H9 (cell line): Measurements from ENCODE around the gene EPM2A. TPM values are rescaled to one million over a fixed set of nuclear protein-coding genes. Genes with fewer than 3 reads are reported as not detected.

Experiments used
- DNase-seq: peaks from one replicate; pipeline ENCODE4 v3.0.0-alpha.2; 2017
- H2AFZ ChIP-seq: one replicate; pipeline ENCODE4 v1.6.1; 2013; ENCODE audit warnings: mild to moderate bottlenecking, low read length, control low read depth, moderate library complexity
- H2AK5ac ChIP-seq: 2 replicates; pipeline ENCODE4 v1.6.1; 2013; ENCODE audit warnings: low read length, control low read depth, mixed read lengths; ENCODE audit not compliant: insufficient read length
- H2BK120ac ChIP-seq: one replicate; pipeline ENCODE4 v1.6.1; 2013; ENCODE audit warnings: low read depth, mild to moderate bottlenecking, low read length, control low read depth, inconsistent platforms; ENCODE audit not compliant: poor library complexity, severe bottlenecking
- H2BK12ac ChIP-seq: 2 replicates; pipeline ENCODE4 v1.6.1; 2013; ENCODE audit warnings: low read length, control low read depth, mixed read lengths, low read depth; ENCODE audit not compliant: insufficient read length
- H2BK15ac ChIP-seq: 2 replicates; pipeline ENCODE4 v1.6.1; 2013; ENCODE audit warnings: low read depth, low read length, control low read depth
- H2BK20ac ChIP-seq: one replicate; pipeline ENCODE4 v1.6.1; 2013; ENCODE audit warnings: low read depth, mild to moderate bottlenecking, low read length, control low read depth, inconsistent platforms; ENCODE audit not compliant: poor library complexity, severe bottlenecking
- H2BK5ac ChIP-seq: 2 replicates; pipeline ENCODE4 v1.6.1; 2013; ENCODE audit warnings: low read length, control low read depth, mixed read lengths; ENCODE audit not compliant: insufficient read length
- H3K14ac ChIP-seq: 2 replicates; pipeline ENCODE4 v1.6.1; 2013; ENCODE audit warnings: low read length, control low read depth; ENCODE audit not compliant: insufficient read depth
- H3K18ac ChIP-seq: 2 replicates; pipeline ENCODE4 v1.6.1; 2013; ENCODE audit warnings: low read depth, mild to moderate bottlenecking, mixed read lengths, low read length, control low read depth; ENCODE audit not compliant: insufficient read length
- H3K23ac ChIP-seq: 2 replicates; pipeline ENCODE4 v1.6.1; 2013; ENCODE audit warnings: low read length, control low read depth, mixed read lengths, low read depth; ENCODE audit not compliant: insufficient read length
- H3K23me2 ChIP-seq: 2 replicates; pipeline ENCODE4 v1.6.1; 2013; ENCODE audit warnings: low read depth, mild to moderate bottlenecking, mixed read lengths, low read length, control low read depth; ENCODE audit not compliant: insufficient read length, poor library complexity, severe bottlenecking
- H3K27ac ChIP-seq: 2 replicates; pipeline ENCODE4 v1.5.1; 2013; ENCODE audit warnings: low read length, control low read depth, mixed read lengths, low read depth; ENCODE audit not compliant: insufficient read length
- H3K27me3 ChIP-seq: 2 replicates; pipeline ENCODE4 v1.6.1; 2013; ENCODE audit warnings: low read length, control low read depth, inconsistent platforms; ENCODE audit not compliant: insufficient read depth
- H3K4ac ChIP-seq: 2 replicates; pipeline ENCODE4 v1.6.1; 2013; ENCODE audit warnings: low read depth, mild to moderate bottlenecking, control low read depth, inconsistent platforms, low read length, moderate library complexity
- H3K4me1 ChIP-seq: 2 replicates; pipeline ENCODE4 v1.6.1; 2013; ENCODE audit warnings: low read length, control low read depth, inconsistent platforms; ENCODE audit not compliant: insufficient read depth
- H3K4me2 ChIP-seq: 2 replicates; pipeline ENCODE4 v1.6.1; 2013; ENCODE audit warnings: low read length, control low read depth, mixed read lengths; ENCODE audit not compliant: insufficient read length, insufficient read depth
- H3K56ac ChIP-seq: 2 replicates; pipeline ENCODE4 v1.6.1; 2013; ENCODE audit warnings: low read depth, mild to moderate bottlenecking, mixed read lengths, low read length, control low read depth; ENCODE audit not compliant: insufficient read length
- H3K79me1 ChIP-seq: 2 replicates; pipeline ENCODE4 v1.6.1; 2013; ENCODE audit warnings: low read depth, mild to moderate bottlenecking, moderate library complexity, low read length, control low read depth, inconsistent platforms; ENCODE audit not compliant: insufficient read depth, poor library complexity, severe bottlenecking
- H3K79me2 ChIP-seq: 2 replicates; pipeline ENCODE4 v1.6.1; 2013; ENCODE audit warnings: low read length, control low read depth, inconsistent platforms; ENCODE audit not compliant: insufficient read depth
- H3K9ac ChIP-seq: 2 replicates; pipeline ENCODE4 v1.6.1; 2013; ENCODE audit warnings: low read length, control low read depth, mixed read lengths; ENCODE audit not compliant: insufficient read length; ENCODE audit errors: extremely low read depth
- H3K9me3 ChIP-seq: one replicate; pipeline ENCODE4 v1.6.1; 2013; ENCODE audit warnings: low read depth, low read length, inconsistent platforms; ENCODE audit not compliant: control insufficient read depth
- H3T11ph ChIP-seq: one replicate; pipeline ENCODE4 v1.6.1; 2013; ENCODE audit warnings: mild to moderate bottlenecking, low read length, control low read depth, inconsistent platforms
- H4K20me1 ChIP-seq: one replicate; pipeline ENCODE4 v1.6.1; 2013; ENCODE audit not compliant: control insufficient read depth, insufficient read length, insufficient read depth
- H4K5ac ChIP-seq: 2 replicates; pipeline ENCODE4 v1.6.1; 2013; ENCODE audit warnings: low read depth, mild to moderate bottlenecking, mixed read lengths, low read length, control low read depth; ENCODE audit not compliant: insufficient read length
- H4K8ac ChIP-seq: replicated peaks from 2 replicates; pipeline ENCODE4 v1.6.1; 2013; ENCODE audit warnings: low read length, control low read depth, mixed read lengths, low read depth; ENCODE audit not compliant: insufficient read length
- H4K91ac ChIP-seq: 2 replicates; pipeline ENCODE4 v1.6.1; 2013; ENCODE audit warnings: low read depth, mild to moderate bottlenecking, moderate library complexity, mixed read lengths, low read length, control low read depth; ENCODE audit not compliant: insufficient read length
- H3K27ac Mint-ChIP-seq, 3 experiments: 2 replicates in 2 of 3; 3 replicates in 1 of 3; pipeline ENCODE4 v1.8.0; 2020 to 2021; ENCODE audit warnings: mixed read lengths in 3 of 3, mild to moderate bottlenecking in 1 of 3, moderate library complexity in 1 of 3
- H3K27me3 Mint-ChIP-seq: 2 replicates; pipeline ENCODE4 v1.8.0; 2021; ENCODE audit warnings: low read depth, mild to moderate bottlenecking, moderate library complexity, mixed read lengths
- H3K36me3 Mint-ChIP-seq, 3 experiments: 2 replicates in 2 of 3; 3 replicates in 1 of 3; pipeline ENCODE4 v1.8.0; 2020 to 2021; ENCODE audit warnings: low read depth in 3 of 3, mixed read lengths in 3 of 3; ENCODE audit not compliant: insufficient read depth in 1 of 3
- H3K4me1 Mint-ChIP-seq, 2 experiments: 2 replicates each; pipeline ENCODE4 v1.8.0; 2020; ENCODE audit warnings: mixed read lengths in 2 of 2
- H3K4me3 Mint-ChIP-seq, 2 experiments: 2 replicates in 1 of 2; 3 replicates in 1 of 2; pipeline ENCODE4 v1.8.0; 2020 to 2021; ENCODE audit warnings: mild to moderate bottlenecking in 2 of 2, mixed read lengths in 2 of 2, moderate library complexity in 1 of 2
- H3K9me3 Mint-ChIP-seq, 2 experiments: 2 replicates in 1 of 2; 3 replicates in 1 of 2; pipeline ENCODE4 v1.8.0; 2020; ENCODE audit warnings: mild to moderate bottlenecking in 2 of 2, mixed read lengths in 2 of 2, moderate library complexity in 1 of 2
- WGBS: extraction: QIAGEN DNeasy Blood & Tissue Kit; methylation state at CpG from one replicate; pipeline ENCODE4 v1.1.7; 2013; ENCODE audit warnings: missing lambda C conversion rate, low lambda C conversion rate, mixed read lengths; ENCODE audit not compliant: insufficient read length; ENCODE audit errors: extremely low coverage; 5-methylcytosine and 5-hydroxymethylcytosine counted together
- total RNA-seq: library from RNA; stranded (reverse); gene quantifications from 2 replicates; pipeline ENCODE4 v1.2.1, GENCODE V29; 2021
- TF ChIP-seq, protein P1 (sequence below): fragments of 200-600 bp; sonication (generic); conservative IDR thresholded peaks from 3 replicates; pipeline ENCODE4 v1.8.0; 2021; ENCODE audit warnings: antibody characterized with exemption, mild to moderate bottlenecking

EPM2A gene
- total RNA-seq, 1 experiment from 2014 or later: 8.2 TPM

DNA sequence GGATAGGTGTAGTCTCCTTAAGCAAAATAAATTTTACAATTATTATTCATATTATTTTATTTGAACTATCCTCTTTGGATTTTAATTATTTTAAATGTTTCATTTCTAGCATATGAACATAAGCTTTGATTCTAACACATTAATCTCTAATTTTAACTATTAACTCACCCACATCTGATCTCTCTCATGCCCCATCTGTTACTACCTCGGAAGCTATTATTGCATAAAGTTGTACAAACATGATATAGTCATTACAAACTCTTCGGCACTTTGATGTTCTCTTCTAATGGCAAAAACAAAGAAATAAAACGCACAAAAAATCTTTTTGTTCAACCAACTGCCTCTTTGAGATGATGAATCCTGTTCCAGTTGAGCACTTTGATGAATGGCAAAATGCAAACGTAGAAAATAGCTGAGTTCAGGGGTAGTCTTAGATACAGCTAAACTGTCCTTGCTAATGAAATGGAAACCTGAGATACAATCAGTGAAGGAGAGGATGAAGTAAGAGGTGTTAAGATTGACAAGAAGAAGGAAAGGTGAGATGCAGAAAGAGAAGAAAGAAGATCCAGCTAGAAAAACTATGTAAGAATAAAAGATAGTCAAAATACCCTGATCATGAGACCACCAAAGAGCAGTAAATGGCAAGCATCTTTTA lies 41.1 kb downstream of the EPM2A start:
- no peak overlapping the region for H2BK15ac ChIP-seq
- H3T11ph ChIP-seq: no peak overlapping the region
- no peak overlapping the region for H3K9ac ChIP-seq
- no peak overlapping the region for H2AK5ac ChIP-seq
- H3K79me1 ChIP-seq: no peaks in the 10 kb centered on the region
- H3K4me1 ChIP-seq: no peaks in the 10 kb centered on the region
- no peak overlapping the region for H3K56ac ChIP-seq
- H3K23me2 ChIP-seq: no peaks in the 10 kb centered on the region
- H3K4me1 Mint-ChIP-seq: peaks cover 3 to 11% of the 10 kb centered on the region in 2 experiments
- no peak for DNase-seq
- no peak overlapping the region for H2BK20ac ChIP-seq
- WGBS: 100% methylated on average over 1 of the region's 4 CpGs
- H3K4me2 ChIP-seq: no peak overlapping the region
- no peaks in the 10 kb centered on the region for H3K9me3 ChIP-seq
- no peak overlapping the region for H3K14ac ChIP-seq
- no peak overlapping the region for H3K18ac ChIP-seq
- no peak overlapping the region for H3K23ac ChIP-seq
- H4K20me1 ChIP-seq: no peaks in the 10 kb centered on the region
- H3K4me3 Mint-ChIP-seq: no peak overlapping the region
- peaks cover 9 to 13% of the 10 kb centered on the region in 2 experiments for H3K9me3 Mint-ChIP-seq
- H2AFZ ChIP-seq: no peak overlapping the region
- peaks cover 7 to 18% (median 11%) of the 10 kb centered on the region in 3 experiments; a peak in 6 of 7 replicates for H3K36me3 Mint-ChIP-seq
- TF ChIP-seq, protein P1, sequence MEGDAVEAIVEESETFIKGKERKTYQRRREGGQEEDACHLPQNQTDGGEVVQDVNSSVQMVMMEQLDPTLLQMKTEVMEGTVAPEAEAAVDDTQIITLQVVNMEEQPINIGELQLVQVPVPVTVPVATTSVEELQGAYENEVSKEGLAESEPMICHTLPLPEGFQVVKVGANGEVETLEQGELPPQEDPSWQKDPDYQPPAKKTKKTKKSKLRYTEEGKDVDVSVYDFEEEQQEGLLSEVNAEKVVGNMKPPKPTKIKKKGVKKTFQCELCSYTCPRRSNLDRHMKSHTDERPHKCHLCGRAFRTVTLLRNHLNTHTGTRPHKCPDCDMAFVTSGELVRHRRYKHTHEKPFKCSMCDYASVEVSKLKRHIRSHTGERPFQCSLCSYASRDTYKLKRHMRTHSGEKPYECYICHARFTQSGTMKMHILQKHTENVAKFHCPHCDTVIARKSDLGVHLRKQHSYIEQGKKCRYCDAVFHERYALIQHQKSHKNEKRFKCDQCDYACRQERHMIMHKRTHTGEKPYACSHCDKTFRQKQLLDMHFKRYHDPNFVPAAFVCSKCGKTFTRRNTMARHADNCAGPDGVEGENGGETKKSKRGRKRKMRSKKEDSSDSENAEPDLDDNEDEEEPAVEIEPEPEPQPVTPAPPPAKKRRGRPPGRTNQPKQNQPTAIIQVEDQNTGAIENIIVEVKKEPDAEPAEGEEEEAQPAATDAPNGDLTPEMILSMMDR: no peak
- no peak overlapping the region for H4K8ac ChIP-seq
- H2BK5ac ChIP-seq: no peak overlapping the region
- no peaks in the 10 kb centered on the region for H3K27me3 Mint-ChIP-seq
- no peak overlapping the region for H4K5ac ChIP-seq
- H4K91ac ChIP-seq: no peak overlapping the region
- H3K79me2 ChIP-seq: no peaks in the 10 kb centered on the region
- H2BK120ac ChIP-seq: no peak overlapping the region
- H3K27ac Mint-ChIP-seq: no peak overlapping the region
- H3K27me3 ChIP-seq: no peaks in the 10 kb centered on the region
- H3K4ac ChIP-seq: no peak overlapping the region
- no peak overlapping the region for H3K27ac ChIP-seq
- H2BK12ac ChIP-seq: no peak overlapping the region
